NCI-H345 treated with DMSO at 0.1 percent for 48 hours (cell line): Measurements from ENCODE around the gene F8.
"Not testable (repeated sequence)": the region's sequence is repeated elsewhere in the genome, so short reads cannot be mapped to it uniquely, and the experiment has no call there.

Experiments used
- DNase-seq: peaks from one replicate; lab custom pipeline; 2025; ENCODE audit not compliant: unreplicated experiment; lab: John Stamatoyannopoulos, UW

The F8 gene

GRCh38 chrX:154986826-154987575, 35.5 kb downstream of the F8 start:
- no peak for DNase-seq

GRCh38 chrX:154981116-154981411, 41.5 kb downstream of the F8 start:
- DNase-seq, result no peak

GRCh38 chrX:154980330-154981115, 42.0 kb downstream of the F8 start:
- peak; percentile 69 for DNase-seq

GRCh38 chrX:154979629-154980028, 42.9 kb downstream of the F8 start:
- DNase-seq, result no peak

- DNase-seq, result no peak
Observed at GRCh38 chrX:154968353-154968752, 54.2 kb downstream of the F8 start.

- no peak for DNase-seq
Observed at GRCh38 chrX:154967603-154968002, 54.9 kb downstream of the F8 start.

GRCh38 chrX:154961947-154962346, 60.6 kb downstream of the F8 start:
- no peak for DNase-seq

GRCh38 chrX:154955799-154956198, 66.7 kb downstream of the F8 start:
- not testable (repeated sequence) for DNase-seq

- not testable (repeated sequence) for DNase-seq
Observed at GRCh38 chrX:154939265-154939664, 83.3 kb downstream of the F8 start.

GRCh38 chrX:154924771-154925170, 97.8 kb downstream of the F8 start:
- DNase-seq, result not testable (repeated sequence)

- peak; percentile 50 for DNase-seq
Observed at GRCh38 chrX:154918060-154918483, 104.5 kb downstream of the F8 start.

- no peak for DNase-seq
Observed at GRCh38 chrX:154914052-154914451, 108.5 kb downstream of the F8 start.

GRCh38 chrX:154910528-154910927, 112.0 kb downstream of the F8 start:
- DNase-seq, result not testable (repeated sequence)

GRCh38 chrX:154910048-154910447, 112.5 kb downstream of the F8 start:
- DNase-seq, result not testable (repeated sequence)

- no peak for DNase-seq
Observed at GRCh38 chrX:154908821-154909220, 113.7 kb downstream of the F8 start.

- DNase-seq, result no peak
Observed at GRCh38 chrX:154902408-154902807, 120.1 kb downstream of the F8 start.

- DNase-seq, result no peak
Observed at GRCh38 chrX:154900323-154900722, 122.2 kb downstream of the F8 start.

GRCh38 chrX:154892296-154892695, 130.2 kb downstream of the F8 start:
- no peak for DNase-seq

GRCh38 chrX:154890990-154891639, 131.4 kb downstream of the F8 start:
- no peak for DNase-seq

- DNase-seq, result not testable (repeated sequence)
Observed at GRCh38 chrX:154886789-154887221, 135.7 kb downstream of the F8 start.

GRCh38 chrX:154886069-154886788, 136.3 kb downstream of the F8 start, which contains the start of gene F8A1:
F8A1 (plus strand) TSS chrX:154886355; CDS start chrX:154886375, 20 bp downstream.
- not testable (repeated sequence) for DNase-seq
